ENCODE results near the gene ZSWIM1. TPM values are rescaled to one million over a fixed set of nuclear protein-coding genes. Genes with fewer than 3 reads are reported as not detected.
A peak's percentile ranks its signal among the peaks of the same experiment; 100 is the strongest.

ZSWIM1 gene
- total and polyA plus RNA-seq, 11 donors = 3.9 to 16.3 (median 10.4) TPM

- ATAC-seq = peak; percentile 16 to 61 (median 38)
- no peaks in the 10 kb centered on the region for H3K9me3 ChIP-seq
- no peaks in the 10 kb centered on the region for H3K27me3 ChIP-seq
- peak overlapping the region; percentile 99 to 100 (median 100) for H3K27ac ChIP-seq
- peak overlapping the region; percentile 79 to 100 (median 99) for H3K4me3 ChIP-seq
- H3K4me1 ChIP-seq = peaks cover 0 to 28% (median 20%) of the 10 kb centered on the region in 12 donors
- intact Hi-C loops (cut with DNase I) = loop anchor here in 8 of 10 donors (1.0 to 10.0 kb wide), 10 partner anchors 22 to 99 kb away; partner anchors contain the start of genes CTSA (in 6 of the 8), NEURL2 (in 6 of the 8), SNX21 (in 2 of the 8) and ACOT8 (in 1 of the 8)
- TF ChIP-seq CTCF (IDR thresholded peaks at IDR 0.05) = peak in 10 of 12 donors; percentile 7 to 56 (median 30)
- TF ChIP-seq POLR2A (IDR thresholded peaks at IDR 0.05) = peak in 1 of 2 donors; percentile 16
- WGBS, 4 donors = 23 to 24% (median 24%) methylated on average over 20 to 22 of the region's 22 CpGs
- DNase-seq = peak; percentile 78 to 82 (median 79)
- H3K36me3 ChIP-seq = peaks cover 0 to 22% (median 14%) of the 10 kb centered on the region in 9 donors
Measured at GRCh38 chr20:45933266-45934045, 52.4 kb downstream of the ZSWIM1 start.

DNA sequence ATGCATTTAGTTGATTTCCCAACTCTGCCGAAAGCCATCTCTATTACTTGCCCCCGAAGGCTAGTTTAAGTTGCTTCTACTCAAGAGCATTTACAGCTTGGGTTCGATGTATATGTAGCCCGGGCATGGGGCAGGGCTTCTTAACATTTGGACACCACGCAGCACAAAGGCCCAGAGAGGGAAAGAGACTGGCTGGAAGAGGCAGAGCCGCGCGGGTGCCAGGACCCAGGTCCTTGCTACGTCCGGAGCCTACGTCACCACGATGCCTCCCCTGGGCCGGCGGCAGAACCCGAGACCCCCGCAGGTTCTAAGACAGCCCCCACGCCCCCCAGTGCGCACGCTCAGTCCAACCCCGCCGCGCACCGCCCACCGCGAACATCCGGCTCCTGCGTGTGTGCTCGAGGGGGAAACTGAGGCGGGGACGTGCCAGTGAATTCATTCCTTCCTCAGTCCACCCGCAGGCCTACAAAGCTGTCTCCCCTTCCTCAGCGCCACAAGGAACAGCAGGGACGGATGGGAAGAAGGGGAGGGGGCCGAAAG lies 53.1 kb downstream of the ZSWIM1 start:
- peak; percentile 74 to 82 (median 78) for DNase-seq

More for the DNA sequence above, 53.1 kb downstream of the ZSWIM1 start:
- TF ChIP-seq POLR2A (IDR thresholded peaks at IDR 0.05) = no peak
- no peak for TF ChIP-seq CTCF (IDR thresholded peaks at IDR 0.05)
- no peaks in the 10 kb centered on the region for H3K27me3 ChIP-seq
- H3K27ac ChIP-seq = peak overlapping the region; percentile 99 to 100 (median 100)
- H3K9me3 ChIP-seq = no peaks in the 10 kb centered on the region
- peak overlapping the region; percentile 79 to 100 (median 99) for H3K4me3 ChIP-seq
- H3K36me3 ChIP-seq = peaks cover 0 to 29% (median 21%) of the 10 kb centered on the region in 9 donors
- H3K4me1 ChIP-seq = peaks cover 0 to 28% (median 20%) of the 10 kb centered on the region in 12 donors
- intact Hi-C loops (cut with DNase I) = loop anchor here in 7 of 10 donors (1.0 to 10.0 kb wide), 9 partner anchors 23 to 99 kb away; partner anchors contain the start of genes CTSA (in 4 of the 7), NEURL2 (in 4 of the 7), SNX21 (in 2 of the 7) and ACOT8 (in 1 of the 7)
- WGBS, 4 donors = 0% methylated on average over 14 to 34 of the region's 34 CpGs
- ATAC-seq = peak; percentile 30 to 58 (median 48)

Other genes with a start within 250 kb of the ZSWIM1 start
- gene WFDC9, start 249.9 kb upstream of the ZSWIM1 start, total RNA-seq = not detected
- gene WFDC9, start 249.9 kb upstream of the ZSWIM1 start, polyA plus RNA-seq = not detected
- gene WFDC11, start 211.0 kb upstream of the ZSWIM1 start, total RNA-seq = not detected
- gene WFDC11, start 211.0 kb upstream of the ZSWIM1 start, polyA plus RNA-seq = not detected
- gene WFDC13, start 179.2 kb upstream of the ZSWIM1 start, total RNA-seq = not detected
- gene WFDC13, start 179.2 kb upstream of the ZSWIM1 start, polyA plus RNA-seq = not detected
- gene WFDC10B, start 176.2 kb upstream of the ZSWIM1 start, total RNA-seq = not detected
- not detected for gene WFDC10B, start 176.2 kb upstream of the ZSWIM1 start, polyA plus RNA-seq
- not detected for gene SPINT4, start 158.9 kb upstream of the ZSWIM1 start, total RNA-seq
- not detected for gene SPINT4, start 158.9 kb upstream of the ZSWIM1 start, polyA plus RNA-seq
- 1 to 10 TPM in 4 of 9 donors, under 1 TPM in 1, not detected in 4; 0.86 to 2.4 (median 1.4) TPM for gene WFDC3, start 89.3 kb upstream of the ZSWIM1 start, total RNA-seq
- under 1 TPM in 1 of 2 donors, not detected in 1; 0.72 TPM for gene WFDC3, start 89.3 kb upstream of the ZSWIM1 start, polyA plus RNA-seq
- 10 to 100 TPM; 10.1 to 24.9 (median 21.3) TPM for gene DNTTIP1, start 89.3 kb upstream of the ZSWIM1 start, total RNA-seq
- gene DNTTIP1, start 89.3 kb upstream of the ZSWIM1 start, polyA plus RNA-seq = 10 to 100 TPM; 25.0 to 31.5 TPM
- gene UBE2C, start 68.6 kb upstream of the ZSWIM1 start, total RNA-seq = 10 to 100 TPM in 1 of 9 donors, 1 to 10 TPM in 3, under 1 TPM in 1, not detected in 4; 0.32 to 16.9 (median 1.7) TPM
- under 1 TPM in 1 of 2 donors, not detected in 1; 0.79 TPM for gene UBE2C, start 68.6 kb upstream of the ZSWIM1 start, polyA plus RNA-seq
- gene TNNC2, start 53.9 kb upstream of the ZSWIM1 start, total RNA-seq = not detected
- gene TNNC2, start 53.9 kb upstream of the ZSWIM1 start, polyA plus RNA-seq = under 1 TPM; 0.14 to 0.30 TPM
- gene SNX21, start 47.4 kb upstream of the ZSWIM1 start, total RNA-seq = 10 to 100 TPM; 14.1 to 45.6 (median 21.4) TPM
- gene SNX21, start 47.4 kb upstream of the ZSWIM1 start, polyA plus RNA-seq = 10 to 100 TPM; 13.7 to 18.6 TPM
- gene ACOT8, start 23.8 kb upstream of the ZSWIM1 start, total RNA-seq = 10 to 100 TPM; 22.5 to 57.8 (median 31.4) TPM
- gene ACOT8, start 23.8 kb upstream of the ZSWIM1 start, polyA plus RNA-seq = 10 to 100 TPM; 34.2 to 44.6 TPM
- gene ZSWIM3, start 23.6 kb upstream of the ZSWIM1 start, total RNA-seq = 1 to 10 TPM; 1.9 to 3.1 (median 2.4) TPM
- 1 to 10 TPM; 1.3 to 1.6 TPM for gene ZSWIM3, start 23.6 kb upstream of the ZSWIM1 start, polyA plus RNA-seq
- 1 to 10 TPM in 7 of 9 donors, not detected in 2; 1.1 to 4.0 (median 1.8) TPM for gene SPATA25, start 6.4 kb downstream of the ZSWIM1 start, total RNA-seq
- 1 to 10 TPM in 1 of 2 donors, under 1 TPM in 1; 0.58 to 2.7 TPM for gene SPATA25, start 6.4 kb downstream of the ZSWIM1 start, polyA plus RNA-seq
- 10 to 100 TPM in 5 of 9 donors, 1 to 10 TPM in 4; 3.5 to 14.8 (median 10.8) TPM for gene NEURL2, start 10.0 kb downstream of the ZSWIM1 start, total RNA-seq
- 1 to 10 TPM; 3.0 to 8.4 TPM for gene NEURL2, start 10.0 kb downstream of the ZSWIM1 start, polyA plus RNA-seq
- gene CTSA, start 10.1 kb downstream of the ZSWIM1 start, total RNA-seq = 100 to 1,000 TPM in 7 of 9 donors, 10 to 100 TPM in 2; 62.5 to 214 (median 129) TPM
- gene CTSA, start 10.1 kb downstream of the ZSWIM1 start, polyA plus RNA-seq = 10 to 100 TPM; 77.7 to 92.5 TPM
- gene PLTP, start 30.9 kb downstream of the ZSWIM1 start, total RNA-seq = 100 to 1,000 TPM in 3 of 9 donors, 10 to 100 TPM in 6; 19.8 to 367 (median 81.1) TPM
- 10 to 100 TPM; 21.5 to 33.2 TPM for gene PLTP, start 30.9 kb downstream of the ZSWIM1 start, polyA plus RNA-seq
- 10 to 100 TPM; 22.2 to 40.2 (median 28.2) TPM for gene PCIF1, start 53.5 kb downstream of the ZSWIM1 start, total RNA-seq
- gene PCIF1, start 53.5 kb downstream of the ZSWIM1 start, polyA plus RNA-seq = 10 to 100 TPM; 17.5 to 31.1 TPM
- gene ZNF335, start 91.0 kb downstream of the ZSWIM1 start, total RNA-seq = 10 to 100 TPM in 3 of 9 donors, 1 to 10 TPM in 6; 5.6 to 14.9 (median 8.5) TPM
- 1 to 10 TPM; 7.0 TPM for gene ZNF335, start 91.0 kb downstream of the ZSWIM1 start, polyA plus RNA-seq
- gene MMP9, start 127.7 kb downstream of the ZSWIM1 start, total RNA-seq = 10 to 100 TPM in 1 of 9 donors, 1 to 10 TPM in 5, under 1 TPM in 3; 0.35 to 15.8 (median 1.1) TPM
- under 1 TPM; 0.19 to 0.49 TPM for gene MMP9, start 127.7 kb downstream of the ZSWIM1 start, polyA plus RNA-seq
- 1 to 10 TPM in 2 of 9 donors, under 1 TPM in 1, not detected in 6; 0.73 to 1.7 (median 1.2) TPM for gene SLC12A5, start 148.0 kb downstream of the ZSWIM1 start, total RNA-seq
- gene SLC12A5, start 148.0 kb downstream of the ZSWIM1 start, polyA plus RNA-seq = not detected
- gene NCOA5, start 208.7 kb downstream of the ZSWIM1 start, total RNA-seq = 10 to 100 TPM in 7 of 9 donors, 1 to 10 TPM in 2; 9.5 to 17.4 (median 12.5) TPM
- 10 to 100 TPM in 1 of 2 donors, 1 to 10 TPM in 1; 5.7 to 11.9 TPM for gene NCOA5, start 208.7 kb downstream of the ZSWIM1 start, polyA plus RNA-seq
- 10 to 100 TPM in 2 of 9 donors, 1 to 10 TPM in 7; 3.5 to 38.3 (median 5.7) TPM for gene CD40, start 237.1 kb downstream of the ZSWIM1 start, total RNA-seq
- gene CD40, start 237.1 kb downstream of the ZSWIM1 start, polyA plus RNA-seq = 1 to 10 TPM; 4.7 to 5.5 TPM

All from heart left ventricle (tissue), 16 donors.